GM21390 (cell line): ENCODE measurements around the gene FEM1C.

Experiments
- ATAC-seq: cut with Tn5 transposase; IDR thresholded peaks from one replicate; pipeline ENCODE4 v1.9.1; 2021; ENCODE audit not compliant: unreplicated experiment

The FEM1C gene

GRCh38 chr5:115557667-115558387 lies 13.3 kb upstream of the FEM1C start:
- no peak for ATAC-seq

- no peak for ATAC-seq
Observed at GRCh38 chr5:115556276-115556675, 11.7 kb upstream of the FEM1C start.

GRCh38 chr5:115555084-115555633 lies 10.6 kb upstream of the FEM1C start:
- no peak for ATAC-seq

- ATAC-seq = no peak
Observed at GRCh38 chr5:115553082-115553481, 8.5 kb upstream of the FEM1C start.

GRCh38 chr5:115551415-115551814 lies 6.8 kb upstream of the FEM1C start:
- no peak for ATAC-seq

- no peak for ATAC-seq
Observed at GRCh38 chr5:115549154-115549553, 4.6 kb upstream of the FEM1C start.

GRCh38 chr5:115548683-115549082 lies 4.1 kb upstream of the FEM1C start:
- no peak for ATAC-seq

- ATAC-seq = no peak
Observed at GRCh38 chr5:115545351-115545882, 842 bp upstream of the FEM1C start.

- peak; percentile 6 for ATAC-seq
Observed at GRCh38 chr5:115544043-115544435, 536 bp downstream of the FEM1C start.

- ATAC-seq = peak; percentile 37
Observed at GRCh38 chr5:115543365-115544042, 1.1 kb downstream of the FEM1C start.

GRCh38 chr5:115542651-115543364 lies 1.8 kb downstream of the FEM1C start:
- ATAC-seq = no peak

GRCh38 chr5:115542086-115542485 lies 2.5 kb downstream of the FEM1C start:
- no peak for ATAC-seq

- no peak for ATAC-seq
Observed at GRCh38 chr5:115541611-115542010, 3.0 kb downstream of the FEM1C start.

- no peak for ATAC-seq
Observed at GRCh38 chr5:115535479-115536035, 9.0 kb downstream of the FEM1C start.

- ATAC-seq = no peak
Observed at GRCh38 chr5:115532517-115532916, 12.1 kb downstream of the FEM1C start.

- no peak for ATAC-seq
Observed at GRCh38 chr5:115531787-115532367, 12.7 kb downstream of the FEM1C start.

- no peak for ATAC-seq
Observed at GRCh38 chr5:115531380-115531779, 13.2 kb downstream of the FEM1C start.

- no peak for ATAC-seq
Observed at GRCh38 chr5:115530426-115530825, 14.1 kb downstream of the FEM1C start.

- ATAC-seq = no peak
Observed at GRCh38 chr5:115526604-115527003, 18.0 kb downstream of the FEM1C start.

GRCh38 chr5:115524199-115524847 lies 20.3 kb downstream of the FEM1C start:
- ATAC-seq = no peak
